ENCODE measurements around the gene AQP10.

GRCh38 chr1:154342836-154343472, 22.1 kb downstream of the AQP10 start:
- TF ChIP-seq, protein P1, sequence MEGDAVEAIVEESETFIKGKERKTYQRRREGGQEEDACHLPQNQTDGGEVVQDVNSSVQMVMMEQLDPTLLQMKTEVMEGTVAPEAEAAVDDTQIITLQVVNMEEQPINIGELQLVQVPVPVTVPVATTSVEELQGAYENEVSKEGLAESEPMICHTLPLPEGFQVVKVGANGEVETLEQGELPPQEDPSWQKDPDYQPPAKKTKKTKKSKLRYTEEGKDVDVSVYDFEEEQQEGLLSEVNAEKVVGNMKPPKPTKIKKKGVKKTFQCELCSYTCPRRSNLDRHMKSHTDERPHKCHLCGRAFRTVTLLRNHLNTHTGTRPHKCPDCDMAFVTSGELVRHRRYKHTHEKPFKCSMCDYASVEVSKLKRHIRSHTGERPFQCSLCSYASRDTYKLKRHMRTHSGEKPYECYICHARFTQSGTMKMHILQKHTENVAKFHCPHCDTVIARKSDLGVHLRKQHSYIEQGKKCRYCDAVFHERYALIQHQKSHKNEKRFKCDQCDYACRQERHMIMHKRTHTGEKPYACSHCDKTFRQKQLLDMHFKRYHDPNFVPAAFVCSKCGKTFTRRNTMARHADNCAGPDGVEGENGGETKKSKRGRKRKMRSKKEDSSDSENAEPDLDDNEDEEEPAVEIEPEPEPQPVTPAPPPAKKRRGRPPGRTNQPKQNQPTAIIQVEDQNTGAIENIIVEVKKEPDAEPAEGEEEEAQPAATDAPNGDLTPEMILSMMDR (conservative IDR thresholded peaks at IDR 0.05; ENCODE audit: low read depth, low read length) = no peak
- no peak for TF ChIP-seq BHLHE40 (IDR thresholded peaks at IDR 0.05; ENCODE audit: low read depth, low read length)
- TF ChIP-seq POLR2A (IDR thresholded peaks at IDR 0.05; ENCODE audit: low read depth, low read length) = no peak
- TF ChIP-seq MAZ (IDR thresholded peaks at IDR 0.05; ENCODE audit: borderline replicate concordance, low read depth, low read length) = no peak
- TF ChIP-seq RAD21 (IDR thresholded peaks at IDR 0.05; ENCODE audit: low read length) = no peak
- TF ChIP-seq USF2 (IDR thresholded peaks at IDR 0.05; ENCODE audit: low read depth, low read length) = no peak

All from IMR-90 (cell line).